Measurements from ENCODE around the gene MAGEA1. TPM values are rescaled to one million over a fixed set of nuclear protein-coding genes. Genes with fewer than 3 reads are reported as not detected.
"Not testable (repeated sequence)": the region's sequence is repeated elsewhere in the genome, so short reads cannot be mapped to it uniquely, and the experiment has no call there.

Gene MAGEA1
- polyA plus RNA-seq, 4 donors, result not detected

DNA sequence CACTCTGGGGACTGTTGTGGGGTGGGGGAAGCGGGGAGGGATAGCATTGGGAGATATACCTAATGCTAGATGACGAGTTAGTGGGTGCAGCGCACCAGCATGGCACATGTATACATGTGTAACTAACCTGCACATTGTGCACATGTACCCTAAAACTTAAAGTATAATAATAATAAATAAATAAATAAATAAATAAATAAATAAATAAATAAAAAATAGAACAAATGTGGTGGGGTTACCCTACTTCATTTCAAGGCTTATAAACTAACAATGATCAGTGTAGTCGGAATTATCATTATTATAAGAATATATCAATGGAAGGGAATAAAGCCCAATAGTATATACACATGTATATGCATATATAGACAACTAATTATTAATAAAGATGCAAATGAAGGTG is 10.7 kb upstream of the MAGEA1 start:
- H3K4me1 ChIP-seq (ENCODE audit: control insufficient read depth in 3 of 3, insufficient read depth in 2 of 3, low read depth in 1 of 3, low read length in 2 of 3); H3K27ac ChIP-seq (ENCODE audit: low read depth in 1 of 3, low read length in 2 of 3); DNase-seq; H3K27me3 ChIP-seq (ENCODE audit: control insufficient read depth in 3 of 3, insufficient read depth in 3 of 3, low read length in 3 of 3); FAIRE-seq; H3K4me3 ChIP-seq (ENCODE audit: low read depth in 1 of 3, low read length in 3 of 3); H3K36me3 ChIP-seq (ENCODE audit: control insufficient read depth in 3 of 3, insufficient read depth in 2 of 3, low read depth in 1 of 3, low read length in 3 of 3); H3K9me3 ChIP-seq (ENCODE audit: control insufficient read depth in 2 of 2, insufficient read depth in 1 of 2, low read depth in 1 of 2, low read length in 1 of 2): not testable (repeated sequence)
- 81 to 100% (median 88%) methylated on average over 1 of the region's 4 CpGs for WGBS, 3 donors

DNA sequence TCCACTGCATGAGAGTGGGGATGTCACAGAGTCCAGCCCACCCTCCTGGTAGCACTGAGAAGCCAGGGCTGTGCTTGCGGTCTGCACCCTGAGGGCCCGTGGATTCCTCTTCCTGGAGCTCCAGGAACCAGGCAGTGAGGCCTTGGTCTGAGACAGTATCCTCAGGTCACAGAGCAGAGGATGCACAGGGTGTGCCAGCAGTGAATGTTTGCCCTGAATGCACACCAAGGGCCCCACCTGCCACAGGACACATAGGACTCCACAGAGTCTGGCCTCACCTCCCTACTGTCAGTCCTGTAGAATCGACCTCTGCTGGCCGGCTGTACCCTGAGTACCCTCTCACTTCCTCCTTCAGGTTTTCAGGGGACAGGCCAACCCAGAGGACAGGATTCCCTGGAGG is 2.7 kb downstream of the MAGEA1 start:
- WGBS, 3 donors, result 58 to 76% (median 64%) methylated on average over 4 of the region's 4 CpGs
- Histone ChIP-seq H3K27ac (ENCODE audit: low read depth in 1 of 3, low read length in 2 of 3) (no peak overlapping the region), H3K4me1 (ENCODE audit: control insufficient read depth in 3 of 3, insufficient read depth in 2 of 3, low read depth in 1 of 3, low read length in 2 of 3) (no peaks in the 10 kb centered on the region), H3K4me3 (ENCODE audit: low read depth in 1 of 3, low read length in 3 of 3) (no peak overlapping the region), H3K9me3 (ENCODE audit: control insufficient read depth in 2 of 2, insufficient read depth in 1 of 2, low read depth in 1 of 2, low read length in 1 of 2) (no peaks in the 10 kb centered on the region), H3K27me3 (ENCODE audit: control insufficient read depth in 3 of 3, insufficient read depth in 3 of 3, low read length in 3 of 3) (no peaks in the 10 kb centered on the region), H3K36me3 (ENCODE audit: control insufficient read depth in 3 of 3, insufficient read depth in 2 of 3, low read depth in 1 of 3, low read length in 3 of 3) (no peaks in the 10 kb centered on the region)
- DNase-seq, result no peak
- no peak for FAIRE-seq

DNA sequence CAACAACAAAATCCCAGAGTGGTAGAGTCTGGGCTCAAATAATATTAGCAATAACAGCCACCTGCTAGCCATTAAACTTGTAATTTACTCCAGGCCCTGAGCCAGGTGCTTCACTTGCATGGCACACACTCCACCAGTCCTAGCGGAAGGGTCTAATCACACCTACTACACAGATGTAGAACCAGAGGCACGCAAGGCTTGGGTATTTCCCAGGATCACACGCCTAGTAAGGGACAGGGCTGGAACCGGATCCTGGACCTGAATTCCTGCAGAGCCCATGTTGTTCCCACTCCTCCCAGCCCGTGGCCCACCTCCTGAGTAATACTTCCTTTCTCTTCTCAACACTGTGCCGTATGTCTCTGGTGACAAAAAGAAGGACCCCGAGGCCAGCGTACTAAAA is 5.7 kb downstream of the MAGEA1 start:
- H3K4me1 ChIP-seq (ENCODE audit: control insufficient read depth in 3 of 3, insufficient read depth in 2 of 3, low read depth in 1 of 3, low read length in 2 of 3), result no peaks in the 10 kb centered on the region
- H3K4me3 ChIP-seq (ENCODE audit: low read depth in 1 of 3, low read length in 3 of 3), result no peak overlapping the region
- no peaks in the 10 kb centered on the region for H3K27me3 ChIP-seq (ENCODE audit: control insufficient read depth in 3 of 3, insufficient read depth in 3 of 3, low read length in 3 of 3)
- FAIRE-seq, result no peak
- H3K36me3 ChIP-seq (ENCODE audit: control insufficient read depth in 3 of 3, insufficient read depth in 2 of 3, low read depth in 1 of 3, low read length in 3 of 3), result no peaks in the 10 kb centered on the region
- no peaks in the 10 kb centered on the region for H3K9me3 ChIP-seq (ENCODE audit: control insufficient read depth in 2 of 2, insufficient read depth in 1 of 2, low read depth in 1 of 2, low read length in 1 of 2)
- no peak overlapping the region for H3K27ac ChIP-seq (ENCODE audit: low read depth in 1 of 3, low read length in 2 of 3)
- WGBS, 3 donors, result 54 to 82% (median 73%) methylated on average over 7 to 8 of the region's 8 CpGs
- DNase-seq, result no peak

DNA sequence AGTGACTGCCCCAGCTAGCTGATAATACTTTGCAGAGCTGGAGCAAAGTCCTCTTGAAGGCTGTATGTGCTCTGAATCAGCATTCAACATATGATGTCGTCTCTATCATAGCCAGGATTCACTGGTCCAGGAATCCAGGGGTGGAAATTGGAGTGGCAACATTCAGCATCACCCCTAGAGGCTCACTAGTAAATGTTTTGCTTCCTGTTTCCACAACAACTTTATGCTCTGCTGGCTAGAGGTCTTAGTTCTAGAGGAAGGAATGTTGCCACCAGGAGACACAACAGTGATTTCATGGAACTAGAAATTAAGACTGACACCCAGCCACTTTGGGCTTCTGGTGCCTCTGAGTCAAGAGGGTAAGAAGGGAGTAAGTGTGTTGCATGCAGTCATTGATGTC is 11.3 kb downstream of the MAGEA1 start:
- DNase-seq, result peak in 1 of 2 donors; percentile 34
- 10 to 24% (median 21%) methylated on average over 1 of the region's 1 CpG for WGBS, 3 donors
- FAIRE-seq, result no peak

DNA sequence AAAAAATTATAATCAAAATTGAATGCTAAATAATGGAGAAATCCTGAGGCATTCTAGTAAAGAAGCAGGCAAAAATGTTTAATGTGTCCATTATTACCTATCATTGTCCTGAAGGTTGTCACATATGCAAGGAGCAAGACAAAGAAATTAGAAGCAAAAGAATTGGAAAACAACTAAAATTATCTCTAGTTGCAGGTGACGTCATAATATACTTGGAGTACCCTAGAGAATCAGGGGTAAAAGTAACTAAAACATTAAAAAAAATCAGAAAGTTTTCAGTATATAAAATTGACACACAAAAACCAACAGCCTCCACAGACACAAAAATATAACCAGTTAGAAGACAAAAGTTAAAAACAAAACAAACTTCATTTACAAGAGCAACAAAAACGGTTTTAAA is 21.4 kb downstream of the MAGEA1 start:
- H3K4me1 ChIP-seq (ENCODE audit: control insufficient read depth in 3 of 3, insufficient read depth in 2 of 3, low read depth in 1 of 3, low read length in 2 of 3), result no peaks in the 10 kb centered on the region
- H3K27ac ChIP-seq (ENCODE audit: low read depth in 1 of 3, low read length in 2 of 3), result no peak overlapping the region
- no peak for FAIRE-seq
- no peaks in the 10 kb centered on the region for H3K36me3 ChIP-seq (ENCODE audit: control insufficient read depth in 3 of 3, insufficient read depth in 2 of 3, low read depth in 1 of 3, low read length in 3 of 3)
- no peak for DNase-seq
- no peaks in the 10 kb centered on the region for H3K27me3 ChIP-seq (ENCODE audit: control insufficient read depth in 3 of 3, insufficient read depth in 3 of 3, low read length in 3 of 3)
- 39 to 71% (median 46%) methylated on average over 2 of the region's 2 CpGs for WGBS, 3 donors
- H3K9me3 ChIP-seq (ENCODE audit: control insufficient read depth in 2 of 2, insufficient read depth in 1 of 2, low read depth in 1 of 2, low read length in 1 of 2), result no peaks in the 10 kb centered on the region
- H3K4me3 ChIP-seq (ENCODE audit: low read depth in 1 of 3, low read length in 3 of 3), result no peak overlapping the region

More for the DNA sequence above, 11.3 kb downstream of the MAGEA1 start:
- no peaks in the 10 kb centered on the region for H3K9me3 ChIP-seq (ENCODE audit: control insufficient read depth in 2 of 2, insufficient read depth in 1 of 2, low read depth in 1 of 2, low read length in 1 of 2)
- H3K27ac ChIP-seq (ENCODE audit: low read depth in 1 of 3, low read length in 2 of 3), result no peak overlapping the region
- no peaks in the 10 kb centered on the region for H3K36me3 ChIP-seq (ENCODE audit: control insufficient read depth in 3 of 3, insufficient read depth in 2 of 3, low read depth in 1 of 3, low read length in 3 of 3)
- no peaks in the 10 kb centered on the region for H3K4me1 ChIP-seq (ENCODE audit: control insufficient read depth in 3 of 3, insufficient read depth in 2 of 3, low read depth in 1 of 3, low read length in 2 of 3)
- no peaks in the 10 kb centered on the region for H3K27me3 ChIP-seq (ENCODE audit: control insufficient read depth in 3 of 3, insufficient read depth in 3 of 3, low read length in 3 of 3)
- H3K4me3 ChIP-seq (ENCODE audit: low read depth in 1 of 3, low read length in 3 of 3), result no peak overlapping the region

DNA sequence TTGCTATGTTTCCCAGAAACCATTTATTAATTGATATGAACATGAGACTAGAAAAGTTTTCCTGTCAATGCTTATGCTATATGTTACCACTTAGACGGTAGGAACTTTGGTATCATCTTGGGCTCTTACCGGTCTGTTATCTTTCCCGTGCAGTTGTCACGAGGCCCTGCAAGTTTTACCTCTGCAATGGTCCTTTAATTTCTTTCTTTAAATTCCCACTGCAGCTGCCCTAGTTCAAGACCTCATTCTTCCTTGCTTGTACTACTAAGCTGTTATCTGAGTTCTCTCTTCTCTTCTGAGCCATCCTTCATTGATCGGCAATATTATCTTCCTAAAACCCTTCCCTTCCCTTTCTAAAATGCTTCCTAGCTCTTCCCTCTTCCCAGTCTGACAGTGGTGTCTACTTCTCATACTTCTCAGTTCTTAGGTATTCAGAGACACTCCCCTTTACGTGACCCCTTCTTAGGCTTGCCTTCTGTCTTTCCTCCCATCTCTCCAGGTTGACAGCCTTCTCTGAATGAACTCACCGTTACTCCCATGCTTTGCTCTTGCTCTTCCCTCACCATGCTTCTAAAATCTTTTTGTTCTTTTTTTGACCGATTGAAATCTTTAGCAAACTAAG is 27.5 kb downstream of the MAGEA1 start:
- 76 to 79% (median 78%) methylated on average over 8 of the region's 8 CpGs for WGBS, 3 donors
- Histone ChIP-seq H3K4me3 (ENCODE audit: low read depth in 1 of 3, low read length in 3 of 3) (no peak overlapping the region), H3K27me3 (ENCODE audit: control insufficient read depth in 3 of 3, insufficient read depth in 3 of 3, low read length in 3 of 3) (peaks cover 0 to 3% (median 0%) of the 10 kb centered on the region in 3 donors), H3K27ac (ENCODE audit: low read depth in 1 of 3, low read length in 2 of 3) (no peak overlapping the region), H3K9me3 (ENCODE audit: control insufficient read depth in 2 of 2, insufficient read depth in 1 of 2, low read depth in 1 of 2, low read length in 1 of 2) (no peaks in the 10 kb centered on the region), H3K36me3 (ENCODE audit: control insufficient read depth in 3 of 3, insufficient read depth in 2 of 3, low read depth in 1 of 3, low read length in 3 of 3) (no peaks in the 10 kb centered on the region), H3K4me1 (ENCODE audit: control insufficient read depth in 3 of 3, insufficient read depth in 2 of 3, low read depth in 1 of 3, low read length in 2 of 3) (no peaks in the 10 kb centered on the region)
- DNase-seq, result no peak
- no peak for FAIRE-seq

DNA sequence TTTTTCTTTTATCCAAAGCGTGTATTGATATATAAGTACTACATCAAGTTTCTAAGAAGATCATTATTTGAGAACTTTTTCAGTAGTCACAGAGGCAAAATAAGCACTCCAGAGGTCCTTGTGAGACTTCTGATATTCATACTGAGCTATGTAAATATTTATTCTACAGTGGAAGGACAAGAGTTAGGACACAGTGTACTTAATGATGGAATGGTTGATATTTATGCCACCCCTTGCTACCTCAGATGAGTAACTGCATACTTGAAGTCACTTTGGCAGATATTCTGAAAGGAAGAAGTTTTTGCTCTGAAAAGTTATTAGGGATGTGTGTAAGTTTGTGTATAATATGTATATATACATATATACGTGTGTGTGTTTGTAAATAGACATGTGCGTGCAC is 30.3 kb downstream of the MAGEA1 start:
- Histone ChIP-seq H3K27ac (ENCODE audit: low read depth in 1 of 3, low read length in 2 of 3) (no peak overlapping the region), H3K36me3 (ENCODE audit: control insufficient read depth in 3 of 3, insufficient read depth in 2 of 3, low read depth in 1 of 3, low read length in 3 of 3) (no peaks in the 10 kb centered on the region), H3K9me3 (ENCODE audit: control insufficient read depth in 2 of 2, insufficient read depth in 1 of 2, low read depth in 1 of 2, low read length in 1 of 2) (peaks cover 0 to 2% of the 10 kb centered on the region in 2 donors), H3K4me3 (ENCODE audit: low read depth in 1 of 3, low read length in 3 of 3) (no peak overlapping the region), H3K4me1 (ENCODE audit: control insufficient read depth in 3 of 3, insufficient read depth in 2 of 3, low read depth in 1 of 3, low read length in 2 of 3) (no peaks in the 10 kb centered on the region), H3K27me3 (ENCODE audit: control insufficient read depth in 3 of 3, insufficient read depth in 3 of 3, low read length in 3 of 3) (peaks cover 0 to 3% (median 0%) of the 10 kb centered on the region in 3 donors)
- WGBS, 3 donors, result 74 to 88% (median 83%) methylated on average over 3 of the region's 3 CpGs
- DNase-seq (no peak), FAIRE-seq (no peak)

DNA sequence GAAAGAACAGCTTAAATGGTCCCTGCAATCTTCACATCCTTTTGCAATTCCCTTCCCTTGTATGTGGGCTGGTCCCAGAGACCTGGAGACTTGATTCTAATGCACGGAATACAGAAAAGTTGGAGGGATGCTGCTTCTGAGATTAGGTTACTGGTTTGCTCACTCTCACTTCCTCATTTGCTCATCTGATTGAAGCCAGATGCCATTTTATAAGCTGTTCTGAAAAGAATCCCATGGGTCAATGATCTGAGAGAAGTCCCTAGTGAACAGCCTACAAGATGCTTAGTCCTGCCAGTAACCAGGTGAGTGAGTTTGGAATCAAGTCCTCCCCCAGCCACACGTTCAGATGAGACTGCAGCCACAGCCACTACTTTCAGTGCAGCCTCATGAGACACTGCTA is 35.9 kb downstream of the MAGEA1 start:
- Histone ChIP-seq H3K36me3 (ENCODE audit: control insufficient read depth in 3 of 3, insufficient read depth in 2 of 3, low read depth in 1 of 3, low read length in 3 of 3) (no peaks in the 10 kb centered on the region), H3K27me3 (ENCODE audit: control insufficient read depth in 3 of 3, insufficient read depth in 3 of 3, low read length in 3 of 3) (peaks cover 0 to 3% (median 0%) of the 10 kb centered on the region in 3 donors), H3K27ac (ENCODE audit: low read depth in 1 of 3, low read length in 2 of 3) (no peak overlapping the region), H3K4me1 (ENCODE audit: control insufficient read depth in 3 of 3, insufficient read depth in 2 of 3, low read depth in 1 of 3, low read length in 2 of 3) (no peaks in the 10 kb centered on the region), H3K9me3 (ENCODE audit: control insufficient read depth in 2 of 2, insufficient read depth in 1 of 2, low read depth in 1 of 2, low read length in 1 of 2) (peaks cover 0 to 2% of the 10 kb centered on the region in 2 donors), H3K4me3 (ENCODE audit: low read depth in 1 of 3, low read length in 3 of 3) (no peak overlapping the region)
- WGBS, 3 donors, result 30 to 52% (median 41%) methylated on average over 2 of the region's 2 CpGs
- no peak for FAIRE-seq
- no peak for DNase-seq

DNA sequence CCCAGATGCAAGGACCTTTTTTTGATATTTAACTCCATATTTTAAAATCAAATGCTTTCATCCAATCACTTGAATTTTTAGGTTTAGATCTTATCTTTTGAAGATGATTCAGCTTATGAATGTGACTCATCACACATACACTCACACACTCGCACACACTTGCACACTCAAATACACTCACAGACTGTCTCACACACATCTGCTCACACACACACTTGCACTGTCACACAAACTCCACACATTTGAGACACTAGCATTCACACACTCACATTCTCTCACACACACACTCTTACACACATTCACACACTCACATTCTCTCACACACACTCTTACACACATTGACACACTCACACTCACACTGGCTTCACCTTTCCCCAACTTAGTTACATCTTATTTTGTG is 37.8 kb downstream of the MAGEA1 start:
- Histone ChIP-seq H3K4me1 (ENCODE audit: control insufficient read depth in 3 of 3, insufficient read depth in 2 of 3, low read depth in 1 of 3, low read length in 2 of 3) (no peaks in the 10 kb centered on the region), H3K36me3 (ENCODE audit: control insufficient read depth in 3 of 3, insufficient read depth in 2 of 3, low read depth in 1 of 3, low read length in 3 of 3) (no peaks in the 10 kb centered on the region), H3K27me3 (ENCODE audit: control insufficient read depth in 3 of 3, insufficient read depth in 3 of 3, low read length in 3 of 3) (no peaks in the 10 kb centered on the region), H3K27ac (ENCODE audit: low read depth in 1 of 3, low read length in 2 of 3) (no peak overlapping the region), H3K4me3 (ENCODE audit: low read depth in 1 of 3, low read length in 3 of 3) (no peak overlapping the region), H3K9me3 (ENCODE audit: control insufficient read depth in 2 of 2, insufficient read depth in 1 of 2, low read depth in 1 of 2, low read length in 1 of 2) (peaks cover 0 to 1% of the 10 kb centered on the region in 2 donors)
- DNase-seq (no peak), FAIRE-seq (no peak)
- 53 to 81% (median 62%) methylated on average over 1 of the region's 1 CpG for WGBS, 3 donors
